ENCODE data around the gene SLC22A4. TPM values are rescaled to one million over a fixed set of nuclear protein-coding genes. Genes with fewer than 3 reads are reported as not detected.
A peak's percentile ranks its signal among the peaks of the same experiment; 100 is the strongest.

SLC22A4 gene
- total RNA-seq, 1 experiment from 2014 or later = 1.5 TPM

- Histone ChIP-seq H3K27ac (ENCODE audit: low read length) (no peak overlapping the region), H3K36me3 (ENCODE audit: control insufficient read depth, insufficient read depth, low read length) (no peaks in the 10 kb centered on the region), H3K27me3 (ENCODE audit: control insufficient read depth, insufficient read depth, low read length) (no peaks in the 10 kb centered on the region), H3K4me3 (ENCODE audit: low read depth in 2 of 2, low read length in 2 of 2) (no peak overlapping the region), H3K4me1 (ENCODE audit: control insufficient read depth, insufficient read depth, low read length) (peaks cover 18% of the 10 kb centered on the region), H3K9me3 (ENCODE audit: control insufficient read depth, insufficient read depth, low read depth, low read length) (no peaks in the 10 kb centered on the region)
- no peak for TF ChIP-seq POLR2AphosphoS5 (IDR thresholded peaks at IDR 0.05; ENCODE audit: low read depth, low read length)
- TF ChIP-seq SIN3A (IDR thresholded peaks at IDR 0.05; ENCODE audit: borderline replicate concordance, insufficient read depth, low read depth, low read length) = no peak
- TF ChIP-seq TCF7L2 (IDR thresholded peaks at IDR 0.05; ENCODE audit: low read depth, low read length) = no peak
- TF ChIP-seq CTCF (IDR thresholded peaks at IDR 0.05) = no peak
- TF ChIP-seq REST (IDR thresholded peaks at IDR 0.05; ENCODE audit: insufficient read depth in 1 of 2, low read depth in 2 of 2, low read length in 1 of 2) = no peak
- BruUV-seq (replicated peaks) = TSS peak; percentile 44
- no peak for DNase-seq (ENCODE audit: low read depth, low spot score)
- ChIA-PET POLR2A (no interaction called here), CTCF (no interaction called here)
- in situ Hi-C loops (cut with HindIII; ENCODE audit: low pct_unique_long_range_greater_than_20kb, low sequenced_read_pairs) = no loop called here
- ATAC-seq = no peak
- intact Hi-C loops (cut with micrococcal nuclease; ENCODE audit: unreplicated experiment) = no loop called here
Measured at GRCh38 chr5:132296412-132297016, 2.3 kb downstream of the SLC22A4 start.

- DNase-seq (ENCODE audit: low read depth, low spot score) = no peak
- intact Hi-C loops (cut with micrococcal nuclease; ENCODE audit: unreplicated experiment) (no loop called here), in situ Hi-C loops (cut with HindIII; ENCODE audit: low pct_unique_long_range_greater_than_20kb, low sequenced_read_pairs) (no loop called here)
- Histone ChIP-seq H3K27me3 (ENCODE audit: control insufficient read depth, insufficient read depth, low read length) (no peaks in the 10 kb centered on the region), H3K4me1 (ENCODE audit: control insufficient read depth, insufficient read depth, low read length) (peaks cover 18% of the 10 kb centered on the region), H3K27ac (ENCODE audit: low read length) (no peak overlapping the region), H3K9me3 (ENCODE audit: control insufficient read depth, insufficient read depth, low read depth, low read length) (no peaks in the 10 kb centered on the region), H3K4me3 (ENCODE audit: low read depth in 2 of 2, low read length in 2 of 2) (no peak overlapping the region), H3K36me3 (ENCODE audit: control insufficient read depth, insufficient read depth, low read length) (no peaks in the 10 kb centered on the region)
- ChIA-PET POLR2A (no interaction called here), CTCF (no interaction called here)
- no peak for TF ChIP-seq SIN3A (IDR thresholded peaks at IDR 0.05; ENCODE audit: borderline replicate concordance, insufficient read depth, low read depth, low read length)
- no peak for TF ChIP-seq CTCF (IDR thresholded peaks at IDR 0.05)
- TF ChIP-seq TCF7L2 (IDR thresholded peaks at IDR 0.05; ENCODE audit: low read depth, low read length) = no peak
- TF ChIP-seq POLR2AphosphoS5 (IDR thresholded peaks at IDR 0.05; ENCODE audit: low read depth, low read length) = no peak
- ATAC-seq = no peak
- BruUV-seq (replicated peaks) = no TSS peak
Measured at GRCh38 chr5:132297211-132297940, 3.2 kb downstream of the SLC22A4 start.

Data from Panc1 (cell line).